Skin epidermis (tissue), 12 donors: ENCODE data around the gene BRD9.

ENCODE experiments used
- H3K27ac ChIP-seq, 21 experiments: fragments of 200-600 bp; sonication (generic) in 11 of 21; one replicate each; pipeline ENCODE4 v1.5.0; 2020; ENCODE audit warnings: mild to moderate bottlenecking in 3 of 21, inconsistent platforms in 2 of 21, moderate library complexity in 2 of 21
- H3K4me3 ChIP-seq, 7 experiments: fragments of 200-600 bp; sonication (generic) in 2 of 7; one replicate each; pipeline ENCODE4 v1.5.0; 2020; ENCODE audit warnings: inconsistent platforms in 2 of 7, mild to moderate bottlenecking in 2 of 7, moderate library complexity in 1 of 7

The BRD9 gene

DNA sequence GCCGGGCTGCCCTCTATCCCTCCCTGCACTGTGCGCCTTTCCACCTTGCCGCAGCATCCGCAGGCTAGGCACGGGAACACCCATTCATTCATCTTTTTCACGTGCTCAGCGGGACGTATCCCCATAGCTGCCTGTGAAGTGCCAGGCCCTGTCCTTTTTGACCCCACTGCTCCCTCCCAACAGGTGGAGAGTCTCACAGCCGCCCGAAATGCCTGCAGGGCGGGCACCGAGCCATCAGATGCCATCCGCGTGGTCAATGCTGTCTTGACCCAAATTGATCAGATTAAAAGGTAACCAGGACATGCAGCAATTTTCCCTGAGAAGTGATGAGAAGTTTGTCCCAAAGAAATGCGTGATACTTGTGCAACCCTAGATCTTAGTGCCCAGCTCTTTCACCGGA is 15.6 kb upstream of the BRD9 start:
- Histone ChIP-seq H3K4me3 (no peak overlapping the region), H3K27ac (no peak overlapping the region)

DNA sequence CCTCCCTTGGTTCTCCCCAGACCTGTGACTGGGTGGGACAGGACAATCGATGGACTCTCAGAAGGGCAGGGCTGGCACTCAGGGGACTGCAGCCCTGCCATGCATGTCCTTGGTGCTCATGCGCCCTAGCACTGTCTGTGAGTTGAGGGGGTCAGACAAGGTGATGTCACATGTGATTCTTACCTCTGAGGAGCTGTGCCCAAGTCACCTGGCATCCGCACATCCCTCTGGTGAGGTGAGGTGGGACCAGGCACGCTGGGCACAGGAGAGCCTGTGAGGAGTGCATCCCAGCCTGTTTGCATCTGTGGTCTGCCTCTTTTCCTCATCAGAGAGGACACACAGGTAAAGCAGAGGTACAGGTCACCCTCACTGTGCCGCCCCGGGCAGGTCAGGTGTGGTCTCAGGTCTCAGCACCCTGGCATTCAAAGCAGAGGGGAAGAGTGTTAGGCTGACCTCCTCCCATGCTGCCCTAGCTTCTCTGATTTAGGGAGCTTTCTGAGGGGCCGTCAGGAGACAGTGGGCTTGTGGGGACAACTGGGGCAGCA is 14.8 kb upstream of the BRD9 start:
- Histone ChIP-seq H3K27ac (no peak overlapping the region), H3K4me3 (no peak overlapping the region)

DNA sequence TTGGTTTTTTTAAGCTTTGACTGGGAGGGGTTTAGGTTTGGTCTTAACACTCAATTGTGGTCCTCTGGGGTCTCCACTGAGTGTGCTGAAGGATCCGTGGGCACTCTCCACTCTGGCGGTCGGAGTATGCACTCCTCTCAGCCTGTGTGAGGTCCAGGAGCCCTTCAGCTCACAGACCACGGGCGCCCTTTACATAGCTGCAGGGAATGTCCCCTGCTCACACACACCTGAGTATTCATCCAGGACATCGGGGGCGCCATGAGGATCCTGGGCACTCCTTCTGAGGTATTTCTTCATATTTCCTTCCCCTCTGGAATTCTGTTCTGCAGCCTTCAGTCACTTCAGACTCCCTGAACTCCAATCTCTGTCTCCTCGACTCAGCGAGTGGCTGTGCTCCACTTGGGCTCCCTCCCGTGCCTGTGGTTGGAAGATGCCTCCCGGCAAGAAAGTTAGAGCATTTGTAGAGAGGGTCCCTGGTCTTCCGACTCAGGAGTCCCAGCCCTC is 12.6 kb upstream of the BRD9 start:
- Histone ChIP-seq H3K4me3 (no peak overlapping the region), H3K27ac (no peak overlapping the region)

DNA sequence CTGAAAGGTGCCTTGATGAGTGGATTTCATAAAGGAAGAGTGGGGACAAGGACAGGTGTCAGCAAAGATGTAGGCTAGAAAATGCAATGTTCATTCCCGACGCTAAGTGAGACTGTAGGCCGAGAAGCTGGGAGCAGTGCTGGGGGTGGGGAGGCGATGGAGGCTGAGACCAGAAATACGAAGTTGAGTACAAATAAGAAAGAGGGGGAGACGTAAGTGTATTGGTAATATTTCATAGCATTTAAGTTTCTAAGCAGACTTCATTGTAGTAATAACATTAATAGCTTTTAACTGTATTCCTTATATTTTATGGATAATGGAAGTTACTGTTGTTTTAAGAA is 11.1 kb upstream of the BRD9 start:
- no peak overlapping the region for H3K27ac ChIP-seq
- no peak overlapping the region for H3K4me3 ChIP-seq

DNA sequence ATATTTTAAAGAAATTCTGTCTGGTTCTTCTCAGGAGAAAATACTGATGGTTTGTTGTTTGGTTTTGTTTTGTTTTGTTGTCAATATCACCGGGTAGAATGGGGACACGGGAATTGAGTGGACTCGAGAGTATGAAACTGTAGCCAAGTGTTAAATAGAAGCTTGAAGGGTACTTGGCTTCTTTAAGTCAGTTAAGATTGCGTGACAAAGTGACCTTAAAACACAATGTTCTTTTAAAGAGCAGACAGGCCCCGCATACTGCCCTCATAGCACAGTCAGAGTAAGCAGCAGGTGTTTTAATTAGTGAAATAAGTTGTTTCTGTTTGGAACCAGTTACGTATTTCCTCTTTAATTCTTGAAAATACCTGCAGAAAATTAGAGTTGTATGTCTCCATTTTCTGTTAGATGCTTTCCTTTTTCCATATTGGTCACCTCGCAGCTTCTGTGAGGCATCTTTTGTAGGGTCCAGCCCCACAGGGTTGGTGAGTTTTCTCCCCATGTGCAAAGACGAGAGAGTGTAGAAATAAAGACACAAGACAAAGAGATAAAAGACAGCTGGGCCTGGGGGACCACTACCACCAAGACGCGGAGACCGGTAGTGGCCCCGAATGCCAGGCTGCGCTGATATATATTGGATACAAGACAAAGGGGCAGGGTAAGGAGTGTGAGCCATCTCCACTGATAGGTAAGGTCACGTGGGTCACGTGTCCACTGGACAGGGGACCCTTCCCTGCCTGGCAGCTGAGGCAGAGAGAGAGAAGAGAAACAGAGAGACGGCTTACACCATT is 9.7 kb upstream of the BRD9 start:
- Histone ChIP-seq H3K4me3 (no peak overlapping the region), H3K27ac (no peak overlapping the region)

DNA sequence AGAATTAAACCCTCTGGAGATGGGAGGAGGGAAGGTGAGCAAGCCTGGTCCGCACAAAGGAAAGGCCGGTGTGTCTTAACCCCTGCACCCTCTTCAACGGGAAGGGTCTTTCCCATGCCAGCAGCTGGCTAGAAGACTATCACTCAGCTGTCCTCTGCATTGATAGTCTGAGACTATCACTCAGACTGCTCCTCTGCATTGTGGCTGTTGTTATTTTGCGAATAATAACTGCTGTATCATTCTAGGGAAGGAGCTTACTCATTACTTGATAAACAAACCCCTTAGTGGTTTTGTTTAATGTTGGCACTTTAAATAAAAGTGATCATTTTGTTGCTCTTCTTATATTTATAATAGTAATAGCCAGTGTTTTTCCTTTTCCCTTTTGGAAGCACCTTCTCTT is 8.2 kb upstream of the BRD9 start:
- Histone ChIP-seq H3K27ac (no peak overlapping the region), H3K4me3 (no peak overlapping the region)

DNA sequence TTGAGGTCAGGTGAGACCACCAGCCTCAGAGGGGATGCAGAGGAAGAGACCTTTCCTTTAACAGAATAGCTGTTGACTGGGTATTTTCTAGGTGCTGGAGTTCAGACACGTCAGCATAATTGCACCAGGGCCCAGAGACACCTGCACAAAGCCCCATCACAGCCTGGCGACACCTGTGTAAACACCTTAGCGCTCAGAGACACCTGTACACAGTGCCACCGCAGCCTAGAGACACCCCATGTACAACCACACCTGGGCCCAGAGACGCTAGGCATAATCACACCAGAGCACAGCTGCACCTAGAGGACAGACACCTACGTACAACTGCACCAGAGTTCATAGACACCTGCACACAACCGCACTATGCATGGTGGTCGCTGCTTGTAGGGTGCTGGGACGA is 1.1 kb upstream of the BRD9 start:
- no peak overlapping the region for H3K27ac ChIP-seq
- peak overlapping the region in 3 of 7 experiments; percentile 82 to 89 (median 82) for H3K4me3 ChIP-seq

DNA sequence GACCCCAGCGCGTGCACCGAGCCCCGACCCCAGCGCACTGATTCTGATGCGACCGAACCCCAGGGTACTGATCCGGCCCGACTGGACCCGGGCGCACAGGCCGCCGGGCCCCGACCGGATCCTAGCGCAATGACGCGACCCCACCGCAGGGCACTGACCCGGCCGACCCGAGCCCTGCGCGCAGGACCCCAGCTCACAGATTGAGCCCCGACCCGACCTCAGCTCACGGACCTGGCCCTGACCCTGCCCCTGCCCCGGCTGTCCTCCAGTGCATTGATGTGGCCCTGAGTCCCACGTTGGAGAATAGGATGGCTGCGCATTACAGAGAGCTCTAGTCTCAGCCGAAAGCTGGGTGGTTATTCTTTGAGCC is 521 bp upstream of the BRD9 start:
- Histone ChIP-seq H3K4me3 (peak overlapping the region; percentile 82 to 90 (median 84)), H3K27ac (peak overlapping the region in 15 of 21 experiments; percentile 89 to 99 (median 96))

DNA sequence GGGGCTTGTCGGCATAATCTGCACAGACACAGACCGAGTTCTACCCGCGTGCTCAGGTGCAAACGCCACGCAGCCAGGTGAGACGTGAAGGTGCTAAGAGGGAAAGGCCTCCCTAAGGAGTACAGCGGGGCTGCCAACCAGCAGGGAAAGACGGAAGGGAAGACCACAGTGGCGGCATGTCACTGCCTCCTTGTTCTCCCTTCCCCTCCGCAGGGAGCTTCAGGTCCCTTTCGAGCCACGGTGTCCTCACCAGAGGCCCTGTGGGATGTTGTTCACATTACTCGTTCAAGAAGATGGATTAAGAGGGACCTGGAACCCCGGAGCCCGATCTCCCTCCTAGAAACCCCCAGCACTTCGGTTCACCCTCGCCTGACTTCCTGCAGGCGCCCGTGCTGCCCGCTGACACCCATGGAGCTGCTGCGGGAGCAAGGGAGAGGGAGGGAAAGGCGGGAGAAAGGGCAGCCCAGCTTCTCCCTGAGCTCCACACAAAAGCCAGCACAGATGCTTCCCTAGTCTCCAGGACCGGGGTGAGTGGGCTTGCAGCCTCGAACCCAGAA is 686 bp downstream of the BRD9 start:
- H3K4me3 ChIP-seq, result peak overlapping the region; percentile 82 to 90 (median 84)
- H3K27ac ChIP-seq, result peak overlapping the region; percentile 88 to 99 (median 96)

DNA sequence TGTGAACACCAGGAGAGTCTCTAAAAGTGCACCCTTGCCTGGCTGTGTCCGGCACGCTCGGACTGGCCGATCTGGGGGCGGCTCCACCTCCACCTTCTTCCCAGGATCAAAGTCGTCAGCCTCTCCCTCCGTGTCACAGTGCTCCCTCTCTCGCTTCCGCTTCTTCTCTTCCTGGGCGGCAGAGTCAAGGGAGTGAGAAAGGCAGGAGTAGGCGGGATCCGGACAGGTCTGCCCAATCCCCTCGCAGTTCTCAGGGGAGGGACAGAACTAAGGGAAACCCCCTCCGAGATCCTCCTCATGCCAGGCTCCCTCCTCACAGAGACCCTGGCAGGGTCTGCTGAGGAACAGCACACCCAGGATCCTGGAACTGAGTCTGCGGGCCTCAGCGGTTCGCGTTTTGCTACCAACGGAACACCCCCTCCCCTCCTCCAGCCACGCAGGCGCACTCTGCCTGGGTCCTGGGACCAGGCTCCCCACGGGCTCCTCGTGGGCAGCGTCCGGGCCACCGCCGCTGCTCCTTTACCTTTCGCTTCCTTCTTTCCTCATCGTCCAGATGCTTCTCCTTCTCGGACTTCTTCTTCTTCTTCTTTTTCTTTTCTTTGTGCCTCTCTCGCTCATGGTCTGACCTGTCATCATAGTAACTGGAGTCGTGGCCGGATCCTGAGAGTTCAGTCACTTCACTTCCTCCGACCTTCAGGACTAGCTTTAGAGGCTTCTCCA is 1.3 kb downstream of the BRD9 start:
- Histone ChIP-seq H3K4me3 (peak overlapping the region; percentile 82 to 90 (median 84)), H3K27ac (peak overlapping the region in 10 of 21 experiments; percentile 89 to 99 (median 94))

DNA sequence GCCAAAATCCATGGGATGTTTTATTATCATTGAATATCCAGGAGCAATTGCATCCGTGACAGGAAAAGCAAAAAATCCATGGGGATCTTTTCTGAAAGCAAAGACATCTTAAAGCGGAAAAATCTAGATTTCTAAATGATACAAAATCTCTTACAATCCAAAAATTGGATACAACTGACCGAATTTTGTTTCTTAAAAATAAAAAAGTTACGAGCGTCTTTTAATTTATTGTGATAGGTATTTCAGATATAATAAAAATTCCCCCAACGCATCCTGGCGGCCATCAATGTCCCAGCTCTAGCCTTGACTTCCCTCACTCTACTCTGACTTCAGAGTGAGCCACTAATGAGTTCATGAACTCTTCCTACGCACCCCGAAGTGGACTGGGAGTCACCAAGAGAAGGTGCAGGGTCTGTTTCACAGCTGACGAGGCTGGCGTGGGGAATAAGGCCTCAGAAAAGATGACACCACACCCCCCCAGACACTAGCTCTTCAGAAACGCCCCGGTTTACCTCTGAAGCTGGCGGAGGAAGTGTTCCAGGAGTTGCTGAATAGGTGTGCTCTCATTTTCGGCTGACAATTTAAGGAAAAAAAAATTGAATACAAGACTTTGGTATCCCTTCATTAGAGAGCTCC is 3.4 kb downstream of the BRD9 start:
- no peak overlapping the region for H3K27ac ChIP-seq
- H3K4me3 ChIP-seq, result no peak overlapping the region

DNA sequence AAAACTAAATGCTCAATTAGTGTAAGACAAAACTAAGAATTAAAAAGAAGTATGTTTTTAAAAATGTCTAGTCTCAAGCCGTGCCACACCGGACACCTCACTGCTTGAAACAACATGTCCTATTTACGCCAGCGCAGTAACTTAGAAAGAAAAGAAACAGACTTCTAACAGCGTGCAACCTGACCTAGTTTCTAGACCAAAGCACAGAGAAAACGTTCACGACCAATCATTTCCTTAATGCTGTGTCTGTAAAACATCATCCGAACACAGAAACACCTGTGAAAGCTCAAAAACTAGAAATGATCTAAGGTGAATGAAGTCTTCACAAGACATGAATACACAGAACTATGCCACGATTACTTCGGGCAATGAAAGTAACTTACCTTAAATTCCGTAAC is 4.0 kb downstream of the BRD9 start:
- H3K4me3 ChIP-seq, result no peak overlapping the region
- no peak overlapping the region for H3K27ac ChIP-seq

DNA sequence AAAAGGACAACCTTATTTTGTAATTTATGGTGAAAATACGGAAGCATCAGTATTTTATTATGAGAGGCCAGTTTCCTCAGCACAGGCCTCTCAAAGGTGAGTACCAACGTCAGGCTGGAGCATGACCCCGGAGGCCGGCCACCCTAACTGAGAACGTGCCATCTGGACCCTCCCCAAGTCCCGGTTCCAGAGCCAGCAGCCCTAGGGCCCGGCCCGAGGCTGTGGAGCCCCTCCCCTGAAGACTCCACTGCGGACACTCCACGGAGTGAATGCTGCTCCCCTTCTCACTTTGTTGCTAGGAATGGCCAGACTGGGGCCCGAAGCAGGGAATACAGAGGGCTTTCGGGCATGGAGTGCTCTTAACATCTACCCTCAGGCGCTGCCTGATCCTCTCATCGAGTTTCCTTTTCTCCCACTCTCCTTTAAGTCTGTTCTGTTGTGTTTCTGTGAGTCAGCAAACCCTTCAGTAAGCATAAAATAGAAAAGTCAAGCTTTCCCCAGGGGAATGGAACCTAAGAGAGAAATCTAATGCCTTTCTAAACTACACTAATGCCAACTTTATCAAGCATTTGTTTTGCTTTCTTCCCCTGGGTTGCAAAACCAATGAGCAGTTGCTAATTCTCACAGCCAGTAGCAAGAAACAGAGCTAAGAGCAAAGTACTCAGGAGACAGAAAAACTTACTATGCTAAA is 4.5 kb downstream of the BRD9 start:
- no peak overlapping the region for H3K27ac ChIP-seq
- no peak overlapping the region for H3K4me3 ChIP-seq

DNA sequence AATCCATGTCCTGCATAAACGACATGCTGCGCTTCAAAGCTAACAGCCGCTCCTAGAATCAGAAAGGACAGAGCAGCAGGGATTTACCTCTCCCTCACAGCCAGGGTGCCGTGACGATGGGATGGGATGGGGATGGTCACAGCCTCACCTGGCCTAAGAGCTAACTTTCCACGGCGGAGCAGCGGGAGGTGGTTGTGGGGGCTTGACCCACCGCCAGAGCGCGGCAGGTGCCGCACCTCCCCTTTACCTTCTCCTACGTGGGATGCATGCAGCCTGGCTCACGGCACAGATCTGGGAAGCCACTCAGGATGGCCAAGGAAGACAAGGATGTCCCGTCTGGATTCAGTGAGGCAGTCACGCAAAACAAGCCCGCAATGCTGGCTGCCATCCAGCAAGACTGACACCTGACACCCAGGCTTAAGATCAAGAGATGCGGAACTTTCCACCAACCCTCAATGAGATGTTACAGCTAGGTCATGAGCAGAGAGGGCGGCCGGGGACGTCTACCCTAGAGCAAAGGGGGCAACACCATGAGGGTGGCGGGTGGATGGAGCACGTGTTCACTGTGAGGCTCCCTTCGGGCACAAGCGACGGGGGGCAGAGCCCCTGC is 5.8 kb downstream of the BRD9 start:
- no peak overlapping the region for H3K27ac ChIP-seq

DNA sequence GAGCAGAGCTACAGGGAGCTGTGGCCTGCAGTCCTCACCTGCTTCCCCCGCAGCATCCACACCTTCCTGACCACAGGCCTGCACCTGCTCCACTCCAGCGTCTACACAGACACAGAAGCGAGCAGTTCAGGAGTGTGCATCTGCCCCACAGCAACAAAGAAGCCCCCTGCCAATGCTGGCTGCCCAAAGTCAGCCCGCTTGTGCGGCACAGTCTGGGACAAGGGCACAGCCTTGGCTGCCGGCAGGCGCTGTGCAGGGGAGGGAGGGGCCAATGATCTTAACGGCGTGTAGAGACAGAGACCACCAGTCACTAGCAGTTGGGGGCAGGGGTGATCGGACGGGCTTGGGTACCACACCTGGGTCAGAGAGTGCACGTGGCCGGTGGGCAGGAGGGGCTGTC is 6.6 kb downstream of the BRD9 start:
- no peak overlapping the region for H3K27ac ChIP-seq
- H3K4me3 ChIP-seq, result no peak overlapping the region

More for the DNA sequence above, 5.8 kb downstream of the BRD9 start:
- no peak overlapping the region for H3K4me3 ChIP-seq

DNA sequence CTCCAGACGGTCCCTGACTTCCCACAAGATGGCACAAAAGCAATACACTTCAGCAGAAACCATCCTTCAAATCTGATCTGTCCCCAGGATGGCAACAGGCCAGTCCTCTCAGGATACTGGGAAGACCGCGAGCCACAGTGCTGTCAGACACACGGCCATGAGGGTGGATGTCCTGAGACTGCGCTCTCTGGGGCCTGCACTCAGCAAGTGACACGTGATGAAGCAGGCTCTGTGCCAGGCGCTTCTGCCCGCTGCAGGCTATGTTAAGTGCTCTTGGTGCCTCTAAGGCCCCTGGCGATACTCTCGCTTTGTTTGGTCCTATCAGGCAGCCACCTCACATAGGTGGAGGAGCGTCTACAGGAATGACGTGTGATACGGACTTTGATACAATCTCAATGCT is 7.1 kb downstream of the BRD9 start:
- Histone ChIP-seq H3K4me3 (no peak overlapping the region), H3K27ac (no peak overlapping the region)

DNA sequence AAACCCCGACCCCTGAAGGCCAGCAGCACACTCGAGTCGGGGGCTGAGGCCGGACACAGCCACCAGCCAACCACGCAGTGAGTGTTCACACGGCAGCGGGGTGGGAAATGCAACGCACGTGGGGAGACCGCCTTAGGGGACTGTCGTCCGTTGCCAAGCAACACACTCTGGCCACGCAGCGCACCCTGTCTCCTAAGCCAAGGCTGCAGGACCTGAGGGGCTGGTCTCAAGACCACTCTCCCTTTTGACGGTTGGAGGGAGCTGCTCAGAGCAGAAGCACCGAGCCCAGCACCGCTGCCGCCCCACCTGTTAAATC is 7.5 kb downstream of the BRD9 start:
- Histone ChIP-seq H3K4me3 (no peak overlapping the region), H3K27ac (no peak overlapping the region)

DNA sequence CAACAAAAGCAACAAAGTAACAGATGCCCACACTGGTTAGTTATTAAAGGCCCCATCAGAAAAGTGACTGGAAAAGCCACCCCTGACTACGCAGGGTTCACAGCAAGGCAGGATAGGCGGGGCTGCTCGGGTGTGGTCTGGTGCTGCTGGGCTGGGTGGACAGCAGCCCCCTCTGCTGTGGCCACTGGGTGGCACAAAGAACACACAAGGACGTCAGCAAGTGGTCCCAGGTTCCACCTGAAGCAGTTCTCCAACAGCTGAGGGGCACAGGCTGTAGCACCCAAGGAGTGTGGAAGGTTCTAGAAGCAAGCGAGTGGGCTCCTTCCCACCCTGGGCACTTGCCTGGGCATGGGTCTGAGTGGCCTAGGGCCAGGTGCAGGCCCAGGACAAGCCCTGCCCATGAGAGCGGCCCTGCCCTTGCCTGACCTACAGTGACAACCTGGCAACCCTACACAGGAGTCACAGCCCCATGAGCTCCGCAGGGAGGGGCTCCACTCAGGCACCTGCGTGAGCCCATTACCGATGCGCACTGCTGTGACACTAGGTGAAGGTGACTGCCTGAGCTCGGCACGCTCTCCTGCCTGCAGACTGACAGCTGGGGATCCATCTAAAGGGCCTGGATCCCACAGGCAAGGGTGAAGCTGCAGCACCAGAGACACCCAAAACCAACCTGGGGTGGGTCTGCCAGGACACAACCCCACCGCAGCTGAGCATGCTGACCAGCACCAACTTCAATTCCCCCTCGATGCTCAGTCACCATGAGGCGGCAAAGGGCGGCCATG is 8.1 kb downstream of the BRD9 start:
- no peak overlapping the region for H3K4me3 ChIP-seq
- H3K27ac ChIP-seq, result no peak overlapping the region
